ENCODE results near the gene CSTPP1.

GRCh38 chr11:47005441-47005840 lies 68.9 kb downstream of the CSTPP1 start:
- TF ChIP-seq CTCF (IDR thresholded peaks at IDR 0.05; ENCODE audit: insufficient read depth, low read length) (no peak), REST (IDR thresholded peaks at IDR 0.05; ENCODE audit: insufficient replicate concordance, low read depth) (no peak), POLR2AphosphoS5 (IDR thresholded peaks at IDR 0.05; ENCODE audit: low read depth) (no peak), GABPA (IDR thresholded peaks at IDR 0.05; ENCODE audit: low read depth) (no peak), SPI1 (IDR thresholded peaks at IDR 0.05; ENCODE audit: borderline replicate concordance, low read depth) (no peak)

All from HL-60 (cell line).